A673 (cell line): ENCODE data around the gene PRKG1. TPM values are rescaled to one million over a fixed set of nuclear protein-coding genes. Genes with fewer than 3 reads are reported as not detected.

ENCODE experiments used
- BruUV-seq: library from RNA; stranded (reverse); fragments of 400-500 nt; replicated peaks from 2 replicates; lab custom pipeline; 2021; lab: Mats Ljungman, UMichigan
- CTCF ChIA-PET: fragments of 300-600 bp; sonication (Branson Sonifier 250); formaldehyde crosslinking; loops from one replicate; lab custom pipeline; 2022; ENCODE audit warnings: antibody characterized with exemption; lab: Charles Lee
- POLR2A ChIA-PET: fragments of 300-600 bp; sonication (Branson Sonifier 250); formaldehyde crosslinking; loops from one replicate; lab custom pipeline; 2022; ENCODE audit warnings: antibody characterized with exemption; ENCODE audit not compliant: low non-redundant PET; lab: Charles Lee
- DNase-seq: peaks from one replicate; pipeline ENCODE4 v3.0.0-alpha.2; 2015; ENCODE audit warnings: low spot score
- H3K27ac ChIP-seq: fragments of 200-600 bp; sonication (generic); 2 replicates; pipeline ENCODE4 v1.5.1; 2016; ENCODE audit warnings: mixed run types, low read depth, mild to moderate bottlenecking, mixed read lengths, antibody characterized with exemption, low read length; ENCODE audit not compliant: poor library complexity, severe bottlenecking
- H3K27me3 ChIP-seq: fragments of 200-600 bp; sonication (generic); replicated peaks from 2 replicates; pipeline ENCODE4 v1.6.1; 2017; ENCODE audit warnings: mixed run types, low read depth, mild to moderate bottlenecking, mixed read lengths, antibody characterized with exemption, low read length; ENCODE audit not compliant: insufficient read depth, poor library complexity
- H3K36me3 ChIP-seq: fragments of 200-600 bp; sonication (generic); 2 replicates; pipeline ENCODE4 v1.6.1; 2016; ENCODE audit warnings: mixed run types, mild to moderate bottlenecking, mixed read lengths, antibody characterized with exemption, low read length; ENCODE audit not compliant: insufficient read depth, poor library complexity, severe bottlenecking
- H3K4me1 ChIP-seq: fragments of 200-600 bp; sonication (generic); 2 replicates; pipeline ENCODE4 v1.6.1; 2017; ENCODE audit warnings: mixed run types, mild to moderate bottlenecking, mixed read lengths, antibody characterized with exemption, low read length; ENCODE audit not compliant: insufficient read depth, poor library complexity, severe bottlenecking
- H3K4me3 ChIP-seq: fragments of 200-600 bp; sonication (generic); 2 replicates; pipeline ENCODE4 v1.5.1; 2016; ENCODE audit warnings: low read depth, mixed run types, mild to moderate bottlenecking, mixed read lengths, low read length; ENCODE audit not compliant: poor library complexity, severe bottlenecking
- H3K9me3 ChIP-seq: fragments of 200-600 bp; sonication (generic); 2 replicates; pipeline ENCODE4 v1.6.1; 2016; ENCODE audit warnings: mixed run types, low read depth, mild to moderate bottlenecking, mixed read lengths, antibody characterized with exemption, low read length; ENCODE audit not compliant: poor library complexity, severe bottlenecking
- EZH2 ChIP-seq: fragments of 200-600 bp; sonication (generic); IDR thresholded peaks from 2 replicates; pipeline ENCODE4 v1.6.1; 2017; ENCODE audit warnings: borderline replicate concordance, low read depth, mild to moderate bottlenecking, mixed read lengths, antibody characterized with exemption, low read length; ENCODE audit not compliant: poor library complexity, severe bottlenecking
- intact Hi-C: fragments of 100-400 bp; cut with micrococcal nuclease; formaldehyde crosslinking; loops from one replicate; pipeline ENCODE4 v1.10.0; 2022; ENCODE audit not compliant: unreplicated experiment
- total RNA-seq: library from RNA; stranded (reverse); gene quantifications from 2 replicates; pipeline ENCODE4 v1.2.3, GENCODE V29; 2021
- TF ChIP-seq, protein P1 (sequence below): fragments of 300-800, 200-600 bp; sonication (generic); conservative IDR thresholded peaks from 2 replicates; pipeline ENCODE4 v1.5.1; 2017; ENCODE audit warnings: low read depth, mild to moderate bottlenecking, antibody characterized with exemption, low read length, moderate library complexity, mixed read lengths

Gene PRKG1
- total RNA-seq, 1 experiment from 2014 or later, result 0.58 TPM

GRCh38 chr10:51773681-51774080 is 699.4 kb downstream of the PRKG1 start:
- Histone ChIP-seq H3K9me3 (no peaks in the 10 kb centered on the region), H3K27ac (no peak overlapping the region), H3K4me3 (no peak overlapping the region), H3K36me3 (no peaks in the 10 kb centered on the region), H3K4me1 (no peaks in the 10 kb centered on the region), H3K27me3 (no peaks in the 10 kb centered on the region)
- CTCF ChIA-PET, result no interaction called here
- no peak for DNase-seq
- no TSS peak for BruUV-seq
- TF ChIP-seq, protein P1, sequence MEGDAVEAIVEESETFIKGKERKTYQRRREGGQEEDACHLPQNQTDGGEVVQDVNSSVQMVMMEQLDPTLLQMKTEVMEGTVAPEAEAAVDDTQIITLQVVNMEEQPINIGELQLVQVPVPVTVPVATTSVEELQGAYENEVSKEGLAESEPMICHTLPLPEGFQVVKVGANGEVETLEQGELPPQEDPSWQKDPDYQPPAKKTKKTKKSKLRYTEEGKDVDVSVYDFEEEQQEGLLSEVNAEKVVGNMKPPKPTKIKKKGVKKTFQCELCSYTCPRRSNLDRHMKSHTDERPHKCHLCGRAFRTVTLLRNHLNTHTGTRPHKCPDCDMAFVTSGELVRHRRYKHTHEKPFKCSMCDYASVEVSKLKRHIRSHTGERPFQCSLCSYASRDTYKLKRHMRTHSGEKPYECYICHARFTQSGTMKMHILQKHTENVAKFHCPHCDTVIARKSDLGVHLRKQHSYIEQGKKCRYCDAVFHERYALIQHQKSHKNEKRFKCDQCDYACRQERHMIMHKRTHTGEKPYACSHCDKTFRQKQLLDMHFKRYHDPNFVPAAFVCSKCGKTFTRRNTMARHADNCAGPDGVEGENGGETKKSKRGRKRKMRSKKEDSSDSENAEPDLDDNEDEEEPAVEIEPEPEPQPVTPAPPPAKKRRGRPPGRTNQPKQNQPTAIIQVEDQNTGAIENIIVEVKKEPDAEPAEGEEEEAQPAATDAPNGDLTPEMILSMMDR, result no peak
- no peak for TF ChIP-seq EZH2
- POLR2A ChIA-PET, result no interaction called here
- intact Hi-C loops, result no loop called here

DNA sequence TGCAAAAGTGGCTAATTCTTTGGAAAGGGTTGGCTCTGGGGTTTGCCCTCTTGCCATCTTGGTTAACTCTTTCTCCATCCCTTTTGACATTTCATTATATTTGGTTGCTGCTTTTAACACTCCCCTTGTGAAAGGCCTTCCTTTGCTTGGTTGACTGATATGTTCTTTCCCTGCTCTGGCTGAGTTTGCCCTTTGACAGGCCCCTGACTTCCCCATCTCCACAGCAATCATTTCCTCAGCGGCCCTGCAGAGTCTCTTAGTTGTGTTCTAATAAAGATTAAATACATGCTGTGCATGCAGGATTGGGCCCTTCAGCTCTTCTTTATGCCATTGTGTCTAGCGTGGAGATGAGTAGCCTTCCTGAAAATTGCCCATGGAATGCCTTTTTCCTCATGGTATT is 709.7 kb downstream of the PRKG1 start:
- Histone ChIP-seq H3K4me1 (no peaks in the 10 kb centered on the region), H3K27ac (no peak overlapping the region), H3K36me3 (no peaks in the 10 kb centered on the region), H3K9me3 (no peaks in the 10 kb centered on the region), H3K27me3 (no peaks in the 10 kb centered on the region), H3K4me3 (no peak overlapping the region)
- intact Hi-C loops, result no loop called here
- TF ChIP-seq, protein P1, result no peak
- TF ChIP-seq EZH2, result no peak
- ChIA-PET CTCF (no interaction called here), POLR2A (no interaction called here)
- BruUV-seq, result no TSS peak
- no peak for DNase-seq

DNA sequence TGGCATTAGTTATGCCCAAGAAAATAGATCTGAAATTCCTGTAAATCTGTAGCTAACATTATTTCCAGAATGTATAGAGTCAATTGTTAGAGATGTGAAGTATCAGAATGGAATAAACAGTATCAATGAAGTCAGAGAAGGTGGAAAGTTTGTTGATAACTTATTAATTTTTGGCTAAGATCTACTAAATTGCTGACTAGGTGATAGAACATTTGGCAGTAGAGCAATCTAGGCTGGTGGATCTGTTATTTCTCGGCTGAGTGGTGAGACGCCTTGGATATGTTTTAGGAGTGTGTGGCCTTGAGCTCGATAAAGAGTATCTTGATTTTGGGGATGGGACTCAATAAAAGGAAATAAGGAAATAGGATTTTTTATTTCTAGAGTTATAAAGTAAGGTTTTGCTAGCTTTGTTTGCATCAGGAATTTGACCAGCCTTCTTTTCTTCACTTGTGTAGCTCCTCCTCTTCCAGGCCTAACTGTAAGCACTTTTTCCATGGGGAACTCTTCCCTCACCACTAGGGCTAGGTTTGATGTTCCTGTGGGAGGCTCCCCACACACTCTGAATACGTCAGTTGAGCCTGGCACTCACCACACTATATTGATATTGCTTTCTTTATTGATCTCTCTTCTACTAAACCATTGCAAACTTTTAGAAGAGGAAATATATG is 711.9 kb downstream of the PRKG1 start:
- ChIA-PET POLR2A (interaction anchor here (0.6 kb wide), 1 partner anchor 30 kb away, joined by 3 read pairs; no protein-coding TSS in a partner anchor), CTCF (no interaction called here)
- no peak overlapping the region for H3K4me3 ChIP-seq
- intact Hi-C loops, result no loop called here
- H3K36me3 ChIP-seq, result no peaks in the 10 kb centered on the region
- no peak for TF ChIP-seq EZH2
- TF ChIP-seq, protein P1, result no peak
- no peaks in the 10 kb centered on the region for H3K4me1 ChIP-seq
- no peak overlapping the region for H3K27ac ChIP-seq
- no peaks in the 10 kb centered on the region for H3K9me3 ChIP-seq
- no TSS peak for BruUV-seq
- no peak for DNase-seq
- no peaks in the 10 kb centered on the region for H3K27me3 ChIP-seq
